K562 (cell line): ENCODE measurements around the gene SLC22A4. TPM values are rescaled to one million over a fixed set of nuclear protein-coding genes. Genes with fewer than 3 reads are reported as not detected.

Experiments
- ATF3 ChIP-seq, 2 experiments: fragments of 450-650 bp in 1 of 2; sonication (generic) in 1 of 2; formaldehyde crosslinking in 1 of 2; IDR thresholded peaks in 1 of 2; conservative IDR thresholded peaks in 1 of 2; 2 replicates each; pipeline versions ENCODE4 v1.6.1 to v1.8.1; 2016 to 2023; ENCODE audit warnings: mild to moderate bottlenecking in 2 of 2, moderate library complexity in 2 of 2, inconsistent platforms in 1 of 2, missing genetic modification reagents in 1 of 2
- BHLHE40 ChIP-seq: IDR thresholded peaks from 2 replicates; pipeline ENCODE4 v1.6.1; 2011; ENCODE audit warnings: low read length, improper control_type of control experiment
- CREM ChIP-seq: IDR thresholded peaks from 2 replicates; pipeline ENCODE4 v1.6.1; 2014; ENCODE audit warnings: antibody characterized with exemption, low read depth
- ETV6 ChIP-seq, 3 experiments: fragments of 150-350 bp in 1 of 3; sonication (generic) in 1 of 3; formaldehyde crosslinking in 1 of 3; IDR thresholded peaks; 2 replicates each; pipeline versions ENCODE4 v1.6.1 to v1.8.0; 2014 to 2022; ENCODE audit warnings: borderline replicate concordance in 2 of 3, low read depth in 2 of 3, antibody characterized with exemption in 1 of 3, low read length in 1 of 3, mild to moderate bottlenecking in 1 of 3, missing genetic modification reagents in 1 of 3
- HDAC8 ChIP-seq: fragments of 450-650 bp; IDR thresholded peaks from 2 replicates; pipeline ENCODE4 v1.6.1; 2016; ENCODE audit warnings: mild to moderate bottlenecking, missing genetic modification characterization, moderate library complexity, missing compliant biosample characterization
- HOMEZ ChIP-seq: fragments of 250-450 bp; sonication (Bioruptor Pico); IDR thresholded peaks from 2 replicates; pipeline ENCODE4 v1.4.0; 2020; ENCODE audit warnings: mild to moderate bottlenecking, moderate library complexity
- ILF3 ChIP-seq: fragments of 450-650 bp; IDR thresholded peaks from 2 replicates; pipeline ENCODE4 v1.6.1; 2018; ENCODE audit warnings: antibody characterized with exemption, mild to moderate bottlenecking, moderate library complexity, borderline replicate concordance
- IRF1 ChIP-seq: sonication (generic); formaldehyde crosslinking; IDR thresholded peaks from 2 replicates; pipeline ENCODE4 v1.8.0; 2022; ENCODE audit warnings: missing genetic modification reagents, mild to moderate bottlenecking, borderline replicate concordance
- KAT8 ChIP-seq: fragments of 450-650 bp; IDR thresholded peaks from 2 replicates; pipeline ENCODE4 v1.6.1; 2016; ENCODE audit warnings: low read depth, mild to moderate bottlenecking
- KDM1A ChIP-seq, 2 experiments: fragments of 450-650 bp; IDR thresholded peaks; 2 replicates each; pipeline ENCODE4 v1.6.1; 2016; ENCODE audit warnings: mild to moderate bottlenecking in 2 of 2
- MBD2 ChIP-seq: sonication (generic); IDR thresholded peaks from 2 replicates; pipeline ENCODE4 v1.6.1; 2016; ENCODE audit warnings: low read depth, borderline replicate concordance
- MITF ChIP-seq: IDR thresholded peaks from 2 replicates; pipeline ENCODE4 v1.6.1; 2014; ENCODE audit warnings: antibody characterized with exemption
- PRMT5 ChIP-seq: sonication (generic); formaldehyde crosslinking; IDR thresholded peaks from 2 replicates; pipeline ENCODE4 v1.5.0; 2020; ENCODE audit warnings: missing genetic modification reagents
- RBBP5 ChIP-seq: fragments of 200-600 bp; sonication (generic); IDR thresholded peaks from 2 replicates; pipeline ENCODE4 v1.6.1; 2012; ENCODE audit warnings: borderline replicate concordance, mild to moderate bottlenecking, low read length, control low read depth, inconsistent platforms; ENCODE audit not compliant: insufficient read depth, poor library complexity, severe bottlenecking
- SMAD4 ChIP-seq: fragments of 250-450 bp; sonication (Bioruptor Pico); conservative IDR thresholded peaks from 2 replicates; pipeline ENCODE4 v1.8.0; 2021; ENCODE audit warnings: inconsistent platforms, mild to moderate bottlenecking, moderate library complexity
- ZNF121 ChIP-seq: sonication (generic); formaldehyde crosslinking; conservative IDR thresholded peaks from 2 replicates; pipeline ENCODE4 v1.8.0; 2022; ENCODE audit warnings: missing genetic modification reagents
- ZNF124 ChIP-seq: sonication (generic); formaldehyde crosslinking; IDR thresholded peaks from 2 replicates; pipeline ENCODE4 v1.8.1; 2022; ENCODE audit warnings: missing genetic modification reagents
- ZNF263 ChIP-seq: sonication (generic); formaldehyde crosslinking; IDR thresholded peaks from 2 replicates; pipeline ENCODE4 v1.8.0; 2022; ENCODE audit warnings: mild to moderate bottlenecking, missing genetic modification reagents, borderline replicate concordance
- ZNF431 ChIP-seq: sonication (generic); formaldehyde crosslinking; IDR thresholded peaks from 2 replicates; pipeline ENCODE4 v1.8.0; 2022; ENCODE audit warnings: mild to moderate bottlenecking, missing genetic modification reagents
- ZNF780A ChIP-seq: fragments of 250-450 bp; sonication (Bioruptor Pico); IDR thresholded peaks from 2 replicates; pipeline ENCODE4 v1.5.0; 2021; ENCODE audit warnings: mild to moderate bottlenecking
- polyA plus RNA-seq, 8 experiments: library from polyadenylated mRNA; depleted of rRNA in 4 of 8; stranded (reverse) in 5 of 8; unstranded in 3 of 8; fragments of >200 nt; fragmentation: Nextera tagmentation in 2 of 8; fragmentation: Illumina TruSeq in 1 of 8; extraction: Ambion mirVana in 2 of 8; extraction: Trizol in 1 of 8; gene quantifications; 2 replicates each; pipeline versions ENCODE4 v1.2.1 to v1.2.3, GENCODE V29; 2011 to 2014; ENCODE audit warnings: inconsistent platforms in 1 of 8, missing spikeins in 1 of 8
- total RNA-seq, 7 experiments: library from RNA; depleted of rRNA in 6 of 7; stranded (reverse); fragments of >200 nt in 6 of 7; fragmentation: Illumina TruSeq in 2 of 7; extraction: Trizol in 2 of 7; gene quantifications; 2 replicates each; pipeline versions ENCODE4 v1.2.1 to v1.2.3, GENCODE V29; 2011 to 2021; ENCODE audit warnings: low replicate concordance in 1 of 7

SLC22A4 gene
- total and polyA plus RNA-seq, 9 of the 15 experiments (the other 6 are each of a cell fraction or from before 2014, with no cell fraction given): 2.7 to 9.5 (median 6.2) TPM

GRCh38 chr5:132294728-132295504 lies 722 bp downstream of the SLC22A4 start (continued):
- no peak for TF ChIP-seq IRF1 (CRISPR knock-in tag)
- TF ChIP-seq SMAD4 (CRISPR knock-in tag): 0 out of 2 replicates have a peak, but pooled peaks have one; percentile 21
- peak; percentile 14; the same call in 1 of the 2 replicates for TF ChIP-seq ZNF121 (CRISPR knock-in tag)
- TF ChIP-seq KAT8: no peak
- TF ChIP-seq ZNF124 (CRISPR knock-in tag): no peak
- peak; percentile 52; the same call in 1 of the 2 replicates for TF ChIP-seq ZNF263 (CRISPR knock-in tag)
- peak in 1 of 2 experiments; percentile 6; a peak in 1 of 4 replicates for TF ChIP-seq KDM1A (IDR thresholded peaks at IDR 0.05)
- TF ChIP-seq BHLHE40: peak; percentile 6; the same call in 1 of the 2 replicates
- TF ChIP-seq HDAC8 (tag): no peak
- TF ChIP-seq RBBP5: peak; percentile 70
- no peak for TF ChIP-seq PRMT5
- no peak for TF ChIP-seq MITF
- TF ChIP-seq ZNF431: 0 out of 2 replicates have a peak, but pooled peaks have one; percentile 59
- peak; percentile 79 for TF ChIP-seq ATF3 (IDR thresholded peaks at IDR 0.05)
- TF ChIP-seq ATF3 (CRISPR knock-in tag; conservative IDR thresholded peaks at IDR 0.05): no peak; the same call in 1 of the 2 replicates
- TF ChIP-seq CREM: peak; percentile 28; the same call in 1 of the 2 replicates
- TF ChIP-seq HOMEZ (CRISPR knock-in tag): 0 out of 2 replicates have a peak, but pooled peaks have one; percentile 22
- no peak for TF ChIP-seq ETV6 (IDR thresholded peaks at IDR 0.05; ENCODE audit: borderline replicate concordance in 1 of 2, low read depth in 2 of 2, low read length in 1 of 2)
- 0 out of 2 replicates have a peak, but pooled peaks have one; percentile 55 for TF ChIP-seq ETV6 (CRISPR knock-in tag; IDR thresholded peaks at IDR 0.05; ENCODE audit: borderline replicate concordance)
- no peak for TF ChIP-seq ILF3
- TF ChIP-seq ZNF780A (CRISPR knock-in tag): no peak
- 0 out of 2 replicates have a peak, but pooled peaks have one; percentile 15 for TF ChIP-seq MBD2
